Stimulated activated CD4-positive, alpha-beta T cell treated with anti-CD3 and anti-CD28 coated beads, Interleukin-1b, Interleukin-23, amount 100 ng/mL, for 48 hours (primary cell): ENCODE data around the gene CDH19.

ENCODE experiments used
- DNase-seq: peaks from one replicate; pipeline ENCODE4 v3.0.0-alpha.2; 2020

CDH19 gene

GRCh38 chr18:66603941-66604627 lies at the start of gene CDH19:
CDH19 (minus strand) TSS chr18:66604090; CDS start chr18:66572204, 31,886 bp downstream.
- DNase-seq = no peak

GRCh38 chr18:66647671-66648070 lies 43.8 kb upstream of the CDH19 start:
- DNase-seq = no peak

GRCh38 chr18:66646609-66647008 lies 42.7 kb upstream of the CDH19 start:
- no peak for DNase-seq

GRCh38 chr18:66645983-66646382 lies 42.1 kb upstream of the CDH19 start:
- no peak for DNase-seq

GRCh38 chr18:66641056-66641455 lies 37.2 kb upstream of the CDH19 start:
- DNase-seq = no peak

GRCh38 chr18:66640431-66640830 lies 36.5 kb upstream of the CDH19 start:
- DNase-seq = no peak

GRCh38 chr18:66638856-66639629 lies 35.2 kb upstream of the CDH19 start:
- no peak for DNase-seq

GRCh38 chr18:66635342-66635741 lies 31.5 kb upstream of the CDH19 start:
- no peak for DNase-seq

GRCh38 chr18:66632756-66633155 lies 28.9 kb upstream of the CDH19 start:
- DNase-seq = no peak

- no peak for DNase-seq
Measured at GRCh38 chr18:66630831-66631230, 26.9 kb upstream of the CDH19 start.

- no peak for DNase-seq
Measured at GRCh38 chr18:66623821-66624220, 19.9 kb upstream of the CDH19 start.

GRCh38 chr18:66621816-66622576 lies 18.1 kb upstream of the CDH19 start:
- no peak for DNase-seq

GRCh38 chr18:66616523-66616983 lies 12.7 kb upstream of the CDH19 start:
- no peak for DNase-seq

- DNase-seq = no peak
Measured at GRCh38 chr18:66615176-66615575, 11.3 kb upstream of the CDH19 start.

GRCh38 chr18:66607632-66608031 lies 3.7 kb upstream of the CDH19 start:
- DNase-seq = no peak

- no peak for DNase-seq
Measured at GRCh38 chr18:66601649-66602048, 2.2 kb downstream of the CDH19 start.

- no peak for DNase-seq
Measured at GRCh38 chr18:66599190-66599589, 4.7 kb downstream of the CDH19 start.

- no peak for DNase-seq
Measured at GRCh38 chr18:66587430-66587829, 16.5 kb downstream of the CDH19 start.

- DNase-seq = no peak
Measured at GRCh38 chr18:66582211-66582610, 21.7 kb downstream of the CDH19 start.

GRCh38 chr18:66575263-66575662 lies 28.6 kb downstream of the CDH19 start:
- no peak for DNase-seq

- DNase-seq = no peak
Measured at GRCh38 chr18:66571845-66572244, 32.0 kb downstream of the CDH19 start.

- DNase-seq = no peak
Measured at GRCh38 chr18:66566616-66567015, 37.3 kb downstream of the CDH19 start.

- DNase-seq = no peak
Measured at GRCh38 chr18:66564236-66564635, 39.7 kb downstream of the CDH19 start.

- DNase-seq = no peak
Measured at GRCh38 chr18:66562279-66562678, 41.6 kb downstream of the CDH19 start.
